Central memory CD8-positive, alpha-beta T cell (primary cell): ENCODE data around the gene RNPEPL1.
A peak's percentile ranks its signal among the peaks of the same experiment; 100 is the strongest.

Experiments
- ATAC-seq: fragments of 150-1000 bp; cut with Tn5 transposase; replicated peaks from 2 replicates; pipeline ENCODE4 v1.10.0; 2022; ENCODE audit warnings: mild to moderate bottlenecking, moderate FRiP score, moderate number of reproducible peaks; ENCODE audit not compliant: poor library complexity, severe bottlenecking; ENCODE audit errors: extremely low read depth
- DNase-seq, 2 donors: peaks; one replicate each; pipeline ENCODE4 v3.0.0; 2021; ENCODE audit warnings: low spot score in 2 of 2
- H3K27ac Mint-ChIP-seq: one replicate; pipeline ENCODE4 v1.8.0; 2022; ENCODE audit warnings: low read depth, mild to moderate bottlenecking, moderate library complexity, mixed read lengths
- H3K27me3 Mint-ChIP-seq: one replicate; pipeline ENCODE4 v1.8.0; 2022; ENCODE audit warnings: mixed read lengths
- H3K36me3 Mint-ChIP-seq: one replicate; pipeline ENCODE4 v1.8.0; 2022; ENCODE audit warnings: mild to moderate bottlenecking, moderate library complexity, mixed read lengths; ENCODE audit not compliant: insufficient read depth
- H3K4me1 Mint-ChIP-seq: one replicate; pipeline ENCODE4 v1.8.0; 2022; ENCODE audit warnings: mixed read lengths
- H3K4me3 Mint-ChIP-seq: one replicate; pipeline ENCODE4 v1.8.0; 2022; ENCODE audit warnings: mild to moderate bottlenecking, moderate library complexity, mixed read lengths
- H3K9me3 Mint-ChIP-seq: one replicate; pipeline ENCODE4 v1.8.0; 2022; ENCODE audit warnings: mixed read lengths

The RNPEPL1 gene

GRCh38 chr2:240588006-240588655, 19.8 kb downstream of the RNPEPL1 start:
- DNase-seq (no peak), ATAC-seq (no peak)
- H3K36me3 Mint-ChIP-seq, result peaks cover 19% of the 10 kb centered on the region
- peak overlapping the region; percentile 93 for H3K27ac Mint-ChIP-seq
- no peaks in the 10 kb centered on the region for H3K9me3 Mint-ChIP-seq
- peaks cover 34% of the 10 kb centered on the region for H3K4me1 Mint-ChIP-seq
- H3K27me3 Mint-ChIP-seq, result no peaks in the 10 kb centered on the region
- H3K4me3 Mint-ChIP-seq, result peak overlapping the region; percentile 93

GRCh38 chr2:240588669-240589068, 20.4 kb downstream of the RNPEPL1 start:
- DNase-seq, result no peak
- H3K27me3 Mint-ChIP-seq, result no peaks in the 10 kb centered on the region
- peak overlapping the region; percentile 93 for H3K4me3 Mint-ChIP-seq
- H3K27ac Mint-ChIP-seq, result no peak overlapping the region
- H3K36me3 Mint-ChIP-seq, result peaks cover 17% of the 10 kb centered on the region
- H3K9me3 Mint-ChIP-seq, result no peaks in the 10 kb centered on the region
- ATAC-seq, result no peak
- peaks cover 34% of the 10 kb centered on the region for H3K4me1 Mint-ChIP-seq

GRCh38 chr2:240589375-240589774, 21.1 kb downstream of the RNPEPL1 start:
- Mint-ChIP-seq H3K36me3 (peaks cover 20% of the 10 kb centered on the region), H3K27ac (no peak overlapping the region)
- DNase-seq, result no peak

GRCh38 chr2:240589850-240590525, 21.7 kb downstream of the RNPEPL1 start:
- H3K36me3 Mint-ChIP-seq, result peaks cover 18% of the 10 kb centered on the region
- H3K4me1 Mint-ChIP-seq, result peaks cover 28% of the 10 kb centered on the region
- no peak overlapping the region for H3K4me3 Mint-ChIP-seq
- no peak for ATAC-seq
- H3K9me3 Mint-ChIP-seq, result no peaks in the 10 kb centered on the region
- no peaks in the 10 kb centered on the region for H3K27me3 Mint-ChIP-seq
- no peak for DNase-seq
- H3K27ac Mint-ChIP-seq, result no peak overlapping the region

More at GRCh38 chr2:240589375-240589774, 21.1 kb downstream of the RNPEPL1 start:
- peaks cover 33% of the 10 kb centered on the region for H3K4me1 Mint-ChIP-seq
- no peaks in the 10 kb centered on the region for H3K9me3 Mint-ChIP-seq
- ATAC-seq, result no peak
- no peak overlapping the region for H3K4me3 Mint-ChIP-seq
- no peaks in the 10 kb centered on the region for H3K27me3 Mint-ChIP-seq

GRCh38 chr2:240590681-240591111, 22.4 kb downstream of the RNPEPL1 start:
- peaks cover 26% of the 10 kb centered on the region for H3K4me1 Mint-ChIP-seq
- DNase-seq (no peak), ATAC-seq (no peak)
- no peak overlapping the region for H3K4me3 Mint-ChIP-seq
- no peak overlapping the region for H3K27ac Mint-ChIP-seq
- no peaks in the 10 kb centered on the region for H3K27me3 Mint-ChIP-seq
- peaks cover 19% of the 10 kb centered on the region for H3K36me3 Mint-ChIP-seq
- H3K9me3 Mint-ChIP-seq, result no peaks in the 10 kb centered on the region

GRCh38 chr2:240591226-240591625, 22.9 kb downstream of the RNPEPL1 start:
- no peak for ATAC-seq
- Mint-ChIP-seq H3K4me3 (no peak overlapping the region), H3K27me3 (no peaks in the 10 kb centered on the region), H3K4me1 (peaks cover 21% of the 10 kb centered on the region), H3K36me3 (peaks cover 20% of the 10 kb centered on the region), H3K9me3 (no peaks in the 10 kb centered on the region), H3K27ac (peak overlapping the region; percentile 19)
- no peak for DNase-seq

- DNase-seq (no peak), ATAC-seq (no peak)
- Mint-ChIP-seq H3K36me3 (peaks cover 20% of the 10 kb centered on the region), H3K27me3 (no peaks in the 10 kb centered on the region), H3K4me3 (no peak overlapping the region), H3K9me3 (no peaks in the 10 kb centered on the region), H3K4me1 (peaks cover 21% of the 10 kb centered on the region), H3K27ac (peak overlapping the region; percentile 19)
Observed at GRCh38 chr2:240591784-240592183, 23.5 kb downstream of the RNPEPL1 start.

GRCh38 chr2:240593026-240593702, 24.9 kb downstream of the RNPEPL1 start:
- peaks cover 17% of the 10 kb centered on the region for H3K36me3 Mint-ChIP-seq
- H3K27ac Mint-ChIP-seq, result no peak overlapping the region
- H3K4me3 Mint-ChIP-seq, result no peak overlapping the region
- no peaks in the 10 kb centered on the region for H3K27me3 Mint-ChIP-seq
- no peak for DNase-seq
- H3K9me3 Mint-ChIP-seq, result no peaks in the 10 kb centered on the region
- ATAC-seq, result no peak
- H3K4me1 Mint-ChIP-seq, result peaks cover 12% of the 10 kb centered on the region

GRCh38 chr2:240593703-240594451, 25.6 kb downstream of the RNPEPL1 start:
- ATAC-seq (no peak), DNase-seq (no peak)
- Mint-ChIP-seq H3K27me3 (no peaks in the 10 kb centered on the region), H3K27ac (no peak overlapping the region), H3K4me1 (peaks cover 5% of the 10 kb centered on the region), H3K9me3 (no peaks in the 10 kb centered on the region), H3K36me3 (peaks cover 17% of the 10 kb centered on the region), H3K4me3 (no peak overlapping the region)

- Mint-ChIP-seq H3K4me3 (no peak overlapping the region), H3K27me3 (no peaks in the 10 kb centered on the region), H3K4me1 (no peaks in the 10 kb centered on the region), H3K27ac (no peak overlapping the region), H3K36me3 (peaks cover 17% of the 10 kb centered on the region), H3K9me3 (no peaks in the 10 kb centered on the region)
- ATAC-seq (no peak), DNase-seq (no peak)
Observed at GRCh38 chr2:240594511-240595380, 26.5 kb downstream of the RNPEPL1 start.

GRCh38 chr2:240595381-240596079, 27.2 kb downstream of the RNPEPL1 start:
- H3K27ac Mint-ChIP-seq, result no peak overlapping the region
- DNase-seq (no peak), ATAC-seq (no peak)
- no peaks in the 10 kb centered on the region for H3K4me1 Mint-ChIP-seq
- H3K36me3 Mint-ChIP-seq, result peaks cover 12% of the 10 kb centered on the region
- H3K9me3 Mint-ChIP-seq, result no peaks in the 10 kb centered on the region
- H3K4me3 Mint-ChIP-seq, result no peak overlapping the region
- H3K27me3 Mint-ChIP-seq, result no peaks in the 10 kb centered on the region
